ENCODE results near the gene AMOTL1. TPM values are rescaled to one million over a fixed set of nuclear protein-coding genes. Genes with fewer than 3 reads are reported as not detected.
A peak's percentile ranks its signal among the peaks of the same experiment; 100 is the strongest.
"Not testable (repeated sequence)": the region's sequence is repeated elsewhere in the genome, so short reads cannot be mapped to it uniquely, and the experiment has no call there.

Gene AMOTL1
- total RNA-seq, 2 experiments from 2014 or later: 4.4 to 4.8 TPM

GRCh38 chr11:94784884-94785283 is 16.7 kb downstream of the AMOTL1 start:
- POLR2A ChIA-PET: no interaction called here
- H3K27ac Mint-ChIP-seq: no peak overlapping the region
- no peak overlapping the region for H3K4me3 Mint-ChIP-seq
- H3K4me1 Mint-ChIP-seq: peaks cover 18% of the 10 kb centered on the region
- peaks cover 7% of the 10 kb centered on the region for H3K27me3 Mint-ChIP-seq
- no peaks in the 10 kb centered on the region for H3K9me3 Mint-ChIP-seq
- ATAC-seq (ENCODE audit: low read depth): no peak
- no peak for DNase-seq
- H3K36me3 Mint-ChIP-seq: no peaks in the 10 kb centered on the region

GRCh38 chr11:94785509-94785908 is 17.4 kb downstream of the AMOTL1 start:
- POLR2A ChIA-PET: no interaction called here
- Mint-ChIP-seq H3K36me3 (no peaks in the 10 kb centered on the region), H3K4me3 (no peak overlapping the region), H3K27ac (no peak overlapping the region), H3K9me3 (no peaks in the 10 kb centered on the region), H3K27me3 (peaks cover 7% of the 10 kb centered on the region), H3K4me1 (peaks cover 15% of the 10 kb centered on the region)
- no peak for ATAC-seq (ENCODE audit: low read depth)
- DNase-seq: no peak

- Mint-ChIP-seq H3K36me3 (no peaks in the 10 kb centered on the region), H3K27ac (no peak overlapping the region), H3K9me3 (no peaks in the 10 kb centered on the region), H3K4me1 (peaks cover 6% of the 10 kb centered on the region), H3K4me3 (no peak overlapping the region), H3K27me3 (peaks cover 7% of the 10 kb centered on the region)
- ATAC-seq (ENCODE audit: low read depth) (peak; percentile 52), DNase-seq (no peak)
- POLR2A ChIA-PET: no interaction called here
Observed at GRCh38 chr11:94786264-94787126, 18.3 kb downstream of the AMOTL1 start.

- DNase-seq (no peak), ATAC-seq (ENCODE audit: low read depth) (no peak)
- no peak overlapping the region for H3K4me3 Mint-ChIP-seq
- no peaks in the 10 kb centered on the region for H3K36me3 Mint-ChIP-seq
- POLR2A ChIA-PET: no interaction called here
- no peak overlapping the region for H3K27ac Mint-ChIP-seq
- H3K9me3 Mint-ChIP-seq: no peaks in the 10 kb centered on the region
- peaks cover 7% of the 10 kb centered on the region for H3K27me3 Mint-ChIP-seq
- H3K4me1 Mint-ChIP-seq: peaks cover 3% of the 10 kb centered on the region
Observed at GRCh38 chr11:94787801-94788200, 19.6 kb downstream of the AMOTL1 start.

- DNase-seq: no peak
- ATAC-seq (ENCODE audit: low read depth): no peak
- Mint-ChIP-seq H3K27ac (no peak overlapping the region), H3K36me3 (no peaks in the 10 kb centered on the region), H3K4me3 (no peak overlapping the region), H3K4me1 (peaks cover 2% of the 10 kb centered on the region), H3K27me3 (peaks cover 7% of the 10 kb centered on the region), H3K9me3 (no peaks in the 10 kb centered on the region)
- POLR2A ChIA-PET: no interaction called here
Observed at GRCh38 chr11:94788396-94788795, 20.2 kb downstream of the AMOTL1 start.

GRCh38 chr11:94790197-94790596 is 22.0 kb downstream of the AMOTL1 start:
- POLR2A ChIA-PET: no interaction called here
- peaks cover 2% of the 10 kb centered on the region for H3K4me1 Mint-ChIP-seq
- no peak overlapping the region for H3K4me3 Mint-ChIP-seq
- H3K36me3 Mint-ChIP-seq: no peaks in the 10 kb centered on the region
- no peak for DNase-seq
- no peak for ATAC-seq (ENCODE audit: low read depth)
- no peaks in the 10 kb centered on the region for H3K9me3 Mint-ChIP-seq
- no peak overlapping the region for H3K27ac Mint-ChIP-seq
- H3K27me3 Mint-ChIP-seq: peaks cover 4% of the 10 kb centered on the region

- Mint-ChIP-seq H3K27me3 (peaks cover 7% of the 10 kb centered on the region), H3K27ac (no peak overlapping the region), H3K36me3 (no peaks in the 10 kb centered on the region), H3K9me3 (no peaks in the 10 kb centered on the region), H3K4me1 (peaks cover 2% of the 10 kb centered on the region), H3K4me3 (no peak overlapping the region)
- ATAC-seq (ENCODE audit: low read depth) (no peak), DNase-seq (no peak)
- POLR2A ChIA-PET: no interaction called here
Observed at GRCh38 chr11:94790661-94791180, 22.6 kb downstream of the AMOTL1 start.

- POLR2A ChIA-PET: no interaction called here
- Mint-ChIP-seq H3K27ac (no peak overlapping the region), H3K9me3 (no peaks in the 10 kb centered on the region), H3K27me3 (peaks cover 7% of the 10 kb centered on the region), H3K36me3 (no peaks in the 10 kb centered on the region), H3K4me3 (no peak overlapping the region), H3K4me1 (peaks cover 2% of the 10 kb centered on the region)
- DNase-seq (no peak), ATAC-seq (ENCODE audit: low read depth) (no peak)
Observed at GRCh38 chr11:94791216-94791889, 23.2 kb downstream of the AMOTL1 start.

GRCh38 chr11:94791942-94792341 is 23.8 kb downstream of the AMOTL1 start:
- POLR2A ChIA-PET: not testable (repeated sequence)

GRCh38 chr11:94792451-94792850 is 24.3 kb downstream of the AMOTL1 start:
- ATAC-seq (ENCODE audit: low read depth) (no peak), DNase-seq (no peak)
- POLR2A ChIA-PET: no interaction called here
- no peak overlapping the region for H3K4me3 Mint-ChIP-seq
- no peaks in the 10 kb centered on the region for H3K4me1 Mint-ChIP-seq
- H3K9me3 Mint-ChIP-seq: no peaks in the 10 kb centered on the region
- H3K27me3 Mint-ChIP-seq: peaks cover 7% of the 10 kb centered on the region
- no peaks in the 10 kb centered on the region for H3K36me3 Mint-ChIP-seq
- no peak overlapping the region for H3K27ac Mint-ChIP-seq

More at GRCh38 chr11:94791942-94792341, 23.8 kb downstream of the AMOTL1 start:
- H3K9me3 Mint-ChIP-seq; H3K27ac Mint-ChIP-seq; H3K36me3 Mint-ChIP-seq; H3K4me1 Mint-ChIP-seq; H3K27me3 Mint-ChIP-seq; ATAC-seq (ENCODE audit: low read depth); DNase-seq; H3K4me3 Mint-ChIP-seq: not testable (repeated sequence)

- POLR2A ChIA-PET: no interaction called here
- Mint-ChIP-seq H3K27me3 (peaks cover 7% of the 10 kb centered on the region), H3K27ac (no peak overlapping the region), H3K4me1 (no peaks in the 10 kb centered on the region), H3K9me3 (no peaks in the 10 kb centered on the region), H3K36me3 (no peaks in the 10 kb centered on the region), H3K4me3 (no peak overlapping the region)
- no peak for DNase-seq
- no peak for ATAC-seq (ENCODE audit: low read depth)
Observed at GRCh38 chr11:94793002-94793401, 24.8 kb downstream of the AMOTL1 start.

- POLR2A ChIA-PET: no interaction called here
- no peak for ATAC-seq (ENCODE audit: low read depth)
- H3K4me1 Mint-ChIP-seq: no peaks in the 10 kb centered on the region
- H3K36me3 Mint-ChIP-seq: no peaks in the 10 kb centered on the region
- no peaks in the 10 kb centered on the region for H3K9me3 Mint-ChIP-seq
- DNase-seq: no peak
- no peak overlapping the region for H3K4me3 Mint-ChIP-seq
- peaks cover 4% of the 10 kb centered on the region for H3K27me3 Mint-ChIP-seq
- H3K27ac Mint-ChIP-seq: no peak overlapping the region
Observed at GRCh38 chr11:94793822-94794221, 25.7 kb downstream of the AMOTL1 start.

- no peaks in the 10 kb centered on the region for H3K9me3 Mint-ChIP-seq
- no peaks in the 10 kb centered on the region for H3K4me1 Mint-ChIP-seq
- H3K36me3 Mint-ChIP-seq: no peaks in the 10 kb centered on the region
- DNase-seq (no peak), ATAC-seq (ENCODE audit: low read depth) (no peak)
- no peak overlapping the region for H3K27ac Mint-ChIP-seq
- H3K4me3 Mint-ChIP-seq: no peak overlapping the region
- peaks cover 3% of the 10 kb centered on the region for H3K27me3 Mint-ChIP-seq
- POLR2A ChIA-PET: no interaction called here
Observed at GRCh38 chr11:94794287-94795168, 26.4 kb downstream of the AMOTL1 start.

Data from activated naive CD8-positive, alpha-beta T cell treated with anti-CD3 and anti-CD28 coated beads, Interleukin-2, amount 10 ng/mL, durations not matched to agents 7 days and 5 days (primary cell).